Measurements from ENCODE around the gene AK8. TPM values are rescaled to one million over a fixed set of nuclear protein-coding genes. Genes with fewer than 3 reads are reported as not detected.

AK8 gene
- total and polyA plus RNA-seq, 2 donors from 2014 or later = 6.2 to 6.3 TPM

GRCh38 chr9:132827366-132827765 lies 50.7 kb downstream of the AK8 start:
- DNase-seq (peak in 1 of 5 donors; percentile 31), FAIRE-seq (no peak)
- Histone ChIP-seq H3K27me3 (ENCODE audit: control insufficient read depth, insufficient read depth, low read length) (no peaks in the 10 kb centered on the region), H3K36me3 (ENCODE audit: control insufficient read depth in 2 of 3, insufficient read depth in 3 of 3, low read length in 3 of 3) (no peaks in the 10 kb centered on the region), H3K9ac (ENCODE audit: low read length in 3 of 3) (no peak overlapping the region), H3K4me3 (ENCODE audit: low read length in 3 of 3) (no peak overlapping the region), H3K9me3 (ENCODE audit: control insufficient read depth in 2 of 3, insufficient read depth in 1 of 3, low read length in 3 of 3) (no peaks in the 10 kb centered on the region), H3K4me1 (ENCODE audit: control insufficient read depth in 2 of 3, insufficient read depth in 2 of 3, low read depth in 1 of 3, low read length in 3 of 3) (no peaks in the 10 kb centered on the region), H3K27ac (ENCODE audit: low read depth in 2 of 2, low read length in 2 of 2) (no peak overlapping the region)
- intact Hi-C loops (cut with DNase I) = no loop called here
- TF ChIP-seq, protein P1, sequence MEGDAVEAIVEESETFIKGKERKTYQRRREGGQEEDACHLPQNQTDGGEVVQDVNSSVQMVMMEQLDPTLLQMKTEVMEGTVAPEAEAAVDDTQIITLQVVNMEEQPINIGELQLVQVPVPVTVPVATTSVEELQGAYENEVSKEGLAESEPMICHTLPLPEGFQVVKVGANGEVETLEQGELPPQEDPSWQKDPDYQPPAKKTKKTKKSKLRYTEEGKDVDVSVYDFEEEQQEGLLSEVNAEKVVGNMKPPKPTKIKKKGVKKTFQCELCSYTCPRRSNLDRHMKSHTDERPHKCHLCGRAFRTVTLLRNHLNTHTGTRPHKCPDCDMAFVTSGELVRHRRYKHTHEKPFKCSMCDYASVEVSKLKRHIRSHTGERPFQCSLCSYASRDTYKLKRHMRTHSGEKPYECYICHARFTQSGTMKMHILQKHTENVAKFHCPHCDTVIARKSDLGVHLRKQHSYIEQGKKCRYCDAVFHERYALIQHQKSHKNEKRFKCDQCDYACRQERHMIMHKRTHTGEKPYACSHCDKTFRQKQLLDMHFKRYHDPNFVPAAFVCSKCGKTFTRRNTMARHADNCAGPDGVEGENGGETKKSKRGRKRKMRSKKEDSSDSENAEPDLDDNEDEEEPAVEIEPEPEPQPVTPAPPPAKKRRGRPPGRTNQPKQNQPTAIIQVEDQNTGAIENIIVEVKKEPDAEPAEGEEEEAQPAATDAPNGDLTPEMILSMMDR (IDR thresholded peaks at IDR 0.05; ENCODE audit: borderline replicate concordance, extremely low read depth, insufficient read depth) = no peak

GRCh38 chr9:132826621-132827365 lies 51.3 kb downstream of the AK8 start:
- FAIRE-seq (no peak), DNase-seq (peak in 1 of 5 donors; percentile 35)
- H3K27me3 ChIP-seq (ENCODE audit: control insufficient read depth, insufficient read depth, low read length) = no peaks in the 10 kb centered on the region
- H3K36me3 ChIP-seq (ENCODE audit: control insufficient read depth in 2 of 3, insufficient read depth in 3 of 3, low read length in 3 of 3) = no peaks in the 10 kb centered on the region
- H3K4me3 ChIP-seq (ENCODE audit: low read length in 3 of 3) = no peak overlapping the region
- intact Hi-C loops (cut with DNase I) = no loop called here
- H3K9me3 ChIP-seq (ENCODE audit: control insufficient read depth in 2 of 3, insufficient read depth in 1 of 3, low read length in 3 of 3) = no peaks in the 10 kb centered on the region
- H3K9ac ChIP-seq (ENCODE audit: low read length in 3 of 3) = no peak overlapping the region
- no peaks in the 10 kb centered on the region for H3K4me1 ChIP-seq (ENCODE audit: control insufficient read depth in 2 of 3, insufficient read depth in 2 of 3, low read depth in 1 of 3, low read length in 3 of 3)
- TF ChIP-seq, protein P1 (IDR thresholded peaks at IDR 0.05; ENCODE audit: borderline replicate concordance, extremely low read depth, insufficient read depth) = no peak
- no peak overlapping the region for H3K27ac ChIP-seq (ENCODE audit: low read depth in 2 of 2, low read length in 2 of 2)

- peak in 1 of 5 donors; percentile 64 for DNase-seq
- no peaks in the 10 kb centered on the region for H3K27me3 ChIP-seq (ENCODE audit: control insufficient read depth, insufficient read depth, low read length)
Measured at GRCh38 chr9:132826131-132826530, 52.0 kb downstream of the AK8 start.

More at GRCh38 chr9:132826131-132826530, 52.0 kb downstream of the AK8 start:
- no peak for FAIRE-seq
- H3K9me3 ChIP-seq (ENCODE audit: control insufficient read depth in 2 of 3, insufficient read depth in 1 of 3, low read length in 3 of 3) = no peaks in the 10 kb centered on the region
- intact Hi-C loops (cut with DNase I) = no loop called here
- H3K4me3 ChIP-seq (ENCODE audit: low read length in 3 of 3) = no peak overlapping the region
- no peak overlapping the region for H3K9ac ChIP-seq (ENCODE audit: low read length in 3 of 3)
- H3K27ac ChIP-seq (ENCODE audit: low read depth in 2 of 2, low read length in 2 of 2) = no peak overlapping the region
- no peaks in the 10 kb centered on the region for H3K4me1 ChIP-seq (ENCODE audit: control insufficient read depth in 2 of 3, insufficient read depth in 2 of 3, low read depth in 1 of 3, low read length in 3 of 3)
- TF ChIP-seq, protein P1 (IDR thresholded peaks at IDR 0.05; ENCODE audit: borderline replicate concordance, extremely low read depth, insufficient read depth) = no peak
- H3K36me3 ChIP-seq (ENCODE audit: control insufficient read depth in 2 of 3, insufficient read depth in 3 of 3, low read length in 3 of 3) = no peaks in the 10 kb centered on the region
